ENCODE measurements around the gene LRMDA. TPM values are rescaled to one million over a fixed set of nuclear protein-coding genes. Genes with fewer than 3 reads are reported as not detected.
A peak's percentile ranks its signal among the peaks of the same experiment; 100 is the strongest.

LRMDA gene
- total RNA-seq, result 10 to 100 TPM; 12.0 to 15.9 (median 13.9) TPM

- ATAC-seq (ENCODE audit: low FRiP score), result peak; percentile 63
- no peak for TF ChIP-seq CTCF (IDR thresholded peaks at IDR 0.05)
- DNase-seq (ENCODE audit: low spot score), result no peak
Measured at GRCh38 chr10:75431180-75432111, at the start of gene LRMDA. Gene LRMDA, plus strand, starts transcription at chr10:75431624.

GRCh38 chr10:75386128-75386527, 45.3 kb upstream of the LRMDA start:
- no peak for TF ChIP-seq CTCF (IDR thresholded peaks at IDR 0.05)
- ATAC-seq (ENCODE audit: low FRiP score), result no peak
- DNase-seq (ENCODE audit: low spot score), result no peak

- DNase-seq (ENCODE audit: low spot score) (no peak), ATAC-seq (ENCODE audit: low FRiP score) (no peak)
- no peak for TF ChIP-seq CTCF (IDR thresholded peaks at IDR 0.05)
Measured at GRCh38 chr10:75388082-75388481, 43.3 kb upstream of the LRMDA start.

- no peak for DNase-seq (ENCODE audit: low spot score)
- TF ChIP-seq CTCF (IDR thresholded peaks at IDR 0.05), result no peak
- ATAC-seq (ENCODE audit: low FRiP score), result no peak
Measured at GRCh38 chr10:75390178-75390577, 41.2 kb upstream of the LRMDA start.

- ATAC-seq (ENCODE audit: low FRiP score), result no peak
- TF ChIP-seq CTCF (IDR thresholded peaks at IDR 0.05), result no peak
- no peak for DNase-seq (ENCODE audit: low spot score)
Measured at GRCh38 chr10:75392271-75392670, 39.2 kb upstream of the LRMDA start.

GRCh38 chr10:75392744-75393143, 38.7 kb upstream of the LRMDA start:
- no peak for ATAC-seq (ENCODE audit: low FRiP score)
- DNase-seq (ENCODE audit: low spot score), result no peak
- no peak for TF ChIP-seq CTCF (IDR thresholded peaks at IDR 0.05)

- DNase-seq (ENCODE audit: low spot score), result no peak
- ATAC-seq (ENCODE audit: low FRiP score), result no peak
Measured at GRCh38 chr10:75394221-75394620, 37.2 kb upstream of the LRMDA start.

More at GRCh38 chr10:75394221-75394620, 37.2 kb upstream of the LRMDA start:
- TF ChIP-seq CTCF (IDR thresholded peaks at IDR 0.05), result no peak

Data from omental fat pad (tissue), 4 donors.